AG09319 (cell line): ENCODE results near the gene RIPPLY2.

Source experiments
- DNase-seq: peaks from one replicate; pipeline ENCODE4 v3.0.0-alpha.2; 2010; ENCODE audit warnings: low read depth; ENCODE audit errors: extremely low read depth
- TF ChIP-seq, protein P1 (sequence below): IDR thresholded peaks from 2 replicates; pipeline ENCODE4 v1.5.1; 2011; ENCODE audit warnings: low read depth, mild to moderate bottlenecking, inconsistent platforms, low read length, moderate library complexity

RIPPLY2 gene

DNA sequence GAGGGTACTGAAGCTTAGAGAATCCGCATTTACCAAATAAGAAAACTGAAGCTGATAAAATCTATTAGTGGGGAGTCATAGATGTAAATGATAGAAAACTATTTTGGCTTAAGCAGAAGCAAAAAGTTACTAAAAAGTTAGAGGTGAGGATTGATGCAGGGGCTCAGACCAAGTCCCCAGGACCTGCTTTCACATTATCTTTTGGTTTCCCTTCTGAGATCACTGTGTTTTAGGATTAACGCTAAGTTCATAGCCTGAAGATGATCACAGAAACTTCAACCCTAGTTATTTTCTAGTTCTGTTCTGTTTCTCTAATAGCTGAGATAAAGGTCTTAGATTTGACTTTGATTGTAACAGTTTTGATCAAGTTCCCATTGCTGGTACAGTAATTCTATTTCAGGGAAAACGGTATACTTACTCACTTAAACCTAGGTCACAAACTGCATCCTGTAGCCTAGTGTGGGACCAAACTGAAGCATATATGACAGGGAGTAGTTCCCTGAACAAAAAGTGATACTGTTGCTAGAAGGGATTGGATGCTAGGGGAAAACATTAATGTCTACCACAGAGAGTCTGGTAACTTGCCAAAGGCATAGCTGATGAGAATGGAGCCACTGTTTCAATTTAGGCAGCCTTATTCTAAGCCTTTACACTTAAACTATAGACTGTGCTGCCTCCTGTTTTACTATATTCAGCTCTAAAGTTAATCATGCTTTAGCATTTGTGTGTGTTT, 19.4 kb downstream of the RIPPLY2 start:
- TF ChIP-seq, protein P1, sequence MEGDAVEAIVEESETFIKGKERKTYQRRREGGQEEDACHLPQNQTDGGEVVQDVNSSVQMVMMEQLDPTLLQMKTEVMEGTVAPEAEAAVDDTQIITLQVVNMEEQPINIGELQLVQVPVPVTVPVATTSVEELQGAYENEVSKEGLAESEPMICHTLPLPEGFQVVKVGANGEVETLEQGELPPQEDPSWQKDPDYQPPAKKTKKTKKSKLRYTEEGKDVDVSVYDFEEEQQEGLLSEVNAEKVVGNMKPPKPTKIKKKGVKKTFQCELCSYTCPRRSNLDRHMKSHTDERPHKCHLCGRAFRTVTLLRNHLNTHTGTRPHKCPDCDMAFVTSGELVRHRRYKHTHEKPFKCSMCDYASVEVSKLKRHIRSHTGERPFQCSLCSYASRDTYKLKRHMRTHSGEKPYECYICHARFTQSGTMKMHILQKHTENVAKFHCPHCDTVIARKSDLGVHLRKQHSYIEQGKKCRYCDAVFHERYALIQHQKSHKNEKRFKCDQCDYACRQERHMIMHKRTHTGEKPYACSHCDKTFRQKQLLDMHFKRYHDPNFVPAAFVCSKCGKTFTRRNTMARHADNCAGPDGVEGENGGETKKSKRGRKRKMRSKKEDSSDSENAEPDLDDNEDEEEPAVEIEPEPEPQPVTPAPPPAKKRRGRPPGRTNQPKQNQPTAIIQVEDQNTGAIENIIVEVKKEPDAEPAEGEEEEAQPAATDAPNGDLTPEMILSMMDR: no peak
- no peak for DNase-seq

DNA sequence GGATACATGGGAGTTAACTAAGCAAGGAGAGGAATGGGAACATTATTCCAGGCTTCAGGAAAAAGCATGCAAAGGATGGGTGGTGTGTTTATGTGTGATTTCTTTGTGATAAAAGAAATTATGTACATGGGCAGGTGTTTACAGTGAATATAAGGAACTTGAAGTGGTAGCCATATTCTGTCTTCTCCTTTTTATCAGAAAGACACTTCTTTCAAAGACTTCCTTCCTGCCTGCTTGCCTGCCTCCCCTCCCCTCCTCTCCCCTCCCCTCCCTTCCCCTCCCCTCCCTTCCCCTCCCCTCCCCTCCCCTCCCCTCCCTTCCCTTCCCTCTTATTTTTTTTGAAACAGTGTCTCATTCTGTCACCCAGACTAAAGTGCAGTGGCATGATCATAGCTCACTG, 20.7 kb downstream of the RIPPLY2 start:
- TF ChIP-seq, protein P1: no peak
- DNase-seq: no peak

DNA sequence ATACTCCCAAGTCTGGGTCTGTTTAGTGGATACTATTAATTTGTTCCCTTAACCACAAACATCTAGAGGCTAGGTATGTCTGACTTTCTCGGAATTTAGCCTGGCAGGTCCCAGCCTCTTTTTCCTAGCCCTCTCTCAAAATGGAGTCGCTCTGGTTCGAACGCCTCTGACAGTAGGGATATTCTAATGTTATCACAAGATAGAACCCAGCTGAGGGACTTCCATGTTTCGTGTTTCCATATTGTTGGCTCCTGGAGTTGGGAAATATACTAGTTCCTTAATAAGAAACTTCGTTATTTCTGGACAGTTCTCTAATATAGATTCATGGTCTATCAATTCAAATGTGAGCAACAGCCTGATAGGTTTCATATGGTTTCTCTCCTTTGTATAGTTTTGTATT, 22.7 kb downstream of the RIPPLY2 start:
- TF ChIP-seq, protein P1: no peak
- no peak for DNase-seq

DNA sequence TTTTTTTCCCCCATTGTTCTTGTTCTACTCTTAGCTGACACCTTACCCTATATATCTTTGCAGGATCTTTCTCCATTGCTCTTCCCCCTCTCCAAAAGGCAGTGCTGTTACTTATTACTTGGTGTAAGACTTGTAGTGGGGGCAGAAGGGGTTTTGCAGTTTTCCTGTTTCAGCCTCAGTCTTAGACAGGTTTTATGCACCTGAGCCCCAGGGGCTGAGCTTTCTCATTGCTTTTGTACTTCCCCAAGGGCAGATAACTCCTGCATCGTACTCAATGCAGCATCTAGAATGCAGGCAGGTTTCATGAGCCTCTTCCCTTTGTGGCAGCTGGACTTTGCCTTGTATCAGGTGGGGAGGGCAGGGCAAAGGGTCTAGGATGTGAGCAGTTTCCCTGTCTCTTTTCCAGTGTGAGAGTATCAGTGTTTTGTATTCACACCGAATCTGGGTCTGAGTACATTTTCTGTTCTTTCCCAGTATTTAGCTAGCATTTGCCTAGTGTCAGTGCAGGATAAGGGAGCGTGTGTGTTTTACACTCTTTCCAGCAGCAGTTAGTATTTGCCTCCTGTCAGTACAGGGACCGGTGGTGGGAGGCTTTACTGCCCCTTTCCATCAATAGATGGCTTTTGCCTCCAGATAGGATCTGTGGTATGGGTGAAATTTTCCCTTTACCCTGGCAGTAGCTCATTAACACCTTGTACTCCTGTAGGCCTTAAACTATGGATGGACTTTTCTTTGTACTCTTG, 25.9 kb downstream of the RIPPLY2 start:
- TF ChIP-seq, protein P1: no peak
- no peak for DNase-seq

DNA sequence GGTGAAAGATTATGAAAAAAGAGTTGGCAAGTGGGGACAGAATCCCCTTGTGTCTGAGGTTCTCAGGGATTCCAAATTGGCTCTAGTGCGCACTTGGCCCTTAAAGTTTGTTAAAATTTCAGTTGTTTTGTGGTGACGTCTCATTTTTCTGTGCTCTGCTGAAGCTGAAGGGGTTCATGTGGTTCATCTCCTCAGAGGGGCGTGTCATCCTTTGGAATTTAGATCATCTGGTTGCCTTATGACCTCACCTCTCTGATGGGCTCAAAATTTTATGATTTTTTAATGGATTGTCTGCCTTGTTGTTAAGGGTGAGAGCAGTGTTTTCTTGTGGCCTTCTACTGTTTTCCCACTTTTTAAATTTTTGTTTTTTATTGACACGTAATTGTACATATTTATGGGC, 26.6 kb downstream of the RIPPLY2 start:
- no peak for DNase-seq
- TF ChIP-seq, protein P1: no peak

DNA sequence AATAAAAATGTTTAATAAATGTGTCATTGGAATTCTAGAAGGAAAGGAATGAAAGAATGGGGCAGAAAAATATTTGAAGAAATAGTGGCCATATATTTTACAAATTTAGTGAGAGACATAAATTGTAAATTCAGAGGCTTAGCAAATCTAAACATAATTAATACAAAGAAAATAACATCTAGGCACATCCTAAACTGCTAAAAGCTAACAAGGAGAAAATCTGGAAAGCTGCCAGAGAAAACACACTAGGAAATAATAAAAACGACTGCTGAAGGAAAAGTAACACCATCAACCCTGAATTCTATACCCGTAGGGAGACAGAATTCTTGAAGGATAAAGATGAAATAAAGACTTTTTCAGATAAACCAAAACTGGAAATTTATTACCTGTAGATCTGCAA, 30.1 kb downstream of the RIPPLY2 start:
- DNase-seq: no peak
- TF ChIP-seq, protein P1: no peak

DNA sequence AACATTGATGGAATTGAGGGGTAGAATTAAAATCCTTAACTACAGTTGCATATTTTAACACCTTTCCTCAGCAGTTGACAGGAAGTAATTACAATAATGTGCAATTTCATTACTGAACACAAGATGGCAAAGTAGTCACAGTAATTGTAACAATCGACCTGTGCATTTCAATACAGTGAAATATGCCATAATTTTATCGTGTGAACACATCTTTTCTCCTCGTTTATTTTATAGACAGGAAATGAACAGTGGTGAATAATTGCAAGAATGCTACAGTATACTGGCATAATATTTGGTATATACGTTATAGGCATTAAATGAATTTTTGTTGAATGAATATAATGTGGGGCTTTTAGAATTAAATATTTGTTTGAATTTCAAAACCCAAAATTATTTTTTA, 31.4 kb downstream of the RIPPLY2 start:
- TF ChIP-seq, protein P1: peak; percentile 51
- DNase-seq: no peak
